OCI-LY1 (cell line): Measurements from ENCODE around the gene KIF16B.

Experiments used
- H2AFZ ChIP-seq: fragments of 200-600 bp; sonication (generic), shearing (Covaris generic); 2 replicates; pipeline ENCODE4 v1.6.0; 2014; ENCODE audit warnings: antibody characterized with exemption, mild to moderate bottlenecking, low read length
- H3F3A ChIP-seq: fragments of 200-600 bp; sonication (generic), shearing (Covaris generic); 2 replicates; pipeline ENCODE4 v1.6.0; 2014; ENCODE audit warnings: mild to moderate bottlenecking, antibody characterized with exemption, low read length, moderate library complexity; ENCODE audit not compliant: insufficient read depth
- H3K27ac ChIP-seq: fragments of 200-600 bp; sonication (generic); 2 replicates; pipeline ENCODE4 v1.5.1; 2014; ENCODE audit warnings: low read length, mixed run types, mild to moderate bottlenecking, low read depth; ENCODE audit not compliant: poor library complexity, severe bottlenecking
- H3K27me3 ChIP-seq: fragments of 200-600 bp; sonication (generic); 2 replicates; pipeline ENCODE4 v1.6.0; 2014; ENCODE audit warnings: antibody characterized with exemption, mild to moderate bottlenecking, low read length, moderate library complexity; ENCODE audit not compliant: insufficient read depth
- H3K36me3 ChIP-seq: fragments of 200-600 bp; sonication (generic); 2 replicates; pipeline ENCODE4 v1.6.1; 2014; ENCODE audit warnings: mild to moderate bottlenecking, antibody characterized with exemption, low read length, moderate library complexity, mixed read lengths; ENCODE audit not compliant: insufficient read depth
- H3K4me1 ChIP-seq: fragments of 200-600 bp; sonication (generic); 2 replicates; pipeline ENCODE4 v1.5.1; 2014; ENCODE audit warnings: mild to moderate bottlenecking, low read length, moderate library complexity; ENCODE audit not compliant: insufficient read depth, severe bottlenecking
- H3K4me2 ChIP-seq: fragments of 200-600 bp; sonication (generic), shearing (Covaris generic); 2 replicates; pipeline ENCODE4 v1.6.1; 2014; ENCODE audit warnings: low read length
- H3K4me3 ChIP-seq: fragments of 200-600 bp; sonication (generic); 2 replicates; pipeline ENCODE4 v1.5.1; 2014; ENCODE audit warnings: low read length, low read depth, mild to moderate bottlenecking, mixed read lengths; ENCODE audit not compliant: poor library complexity, severe bottlenecking
- H3K79me2 ChIP-seq: fragments of 200-600 bp; shearing (Covaris generic); 2 replicates; pipeline ENCODE4 v1.6.1; 2016; ENCODE audit warnings: mixed run types, low read length, mixed read lengths; ENCODE audit not compliant: insufficient read depth
- H3K9ac ChIP-seq: fragments of 200-600 bp; sonication (generic), shearing (Covaris generic); 2 replicates; pipeline ENCODE4 v1.6.1; 2014; ENCODE audit warnings: mild to moderate bottlenecking, low read length, mixed read lengths
- H3K9me2 ChIP-seq: fragments of 200-600 bp; sonication (generic), shearing (Covaris generic); 2 replicates; pipeline ENCODE4 v1.6.1; 2014; ENCODE audit warnings: low read depth, mild to moderate bottlenecking, low read length, mixed read lengths
- H3K9me3 ChIP-seq: fragments of 200-600 bp; shearing (Covaris generic); 2 replicates; pipeline ENCODE4 v1.6.1; 2014; ENCODE audit warnings: low read length, mixed read lengths
- H4K20me1 ChIP-seq: fragments of 200-600 bp; sonication (generic), shearing (Covaris generic); 2 replicates; pipeline ENCODE4 v1.6.0; 2016; ENCODE audit warnings: mild to moderate bottlenecking, low read length; ENCODE audit not compliant: insufficient read depth
- CTCF ChIP-seq: fragments of 200-600 bp; sonication (generic), shearing (Covaris generic); IDR thresholded peaks from 2 replicates; pipeline ENCODE4 v1.5.1; 2017; ENCODE audit warnings: mild to moderate bottlenecking, antibody characterized with exemption, low read length, moderate library complexity, mixed read lengths
- EZH2 ChIP-seq: fragments of 200-600 bp; sonication (generic), shearing (Covaris generic); IDR thresholded peaks from 2 replicates; pipeline ENCODE4 v1.8.0; 2017; ENCODE audit warnings: borderline replicate concordance, mixed run types, mild to moderate bottlenecking, antibody characterized with exemption, low read length, moderate library complexity, mixed read lengths

KIF16B gene

GRCh38 chr20:16287776-16288175 is 285.5 kb downstream of the KIF16B start:
- H3K9me2 ChIP-seq = no peaks in the 10 kb centered on the region
- TF ChIP-seq EZH2 (no peak), CTCF (no peak)
- H4K20me1 ChIP-seq = no peaks in the 10 kb centered on the region
- no peaks in the 10 kb centered on the region for H3K27me3 ChIP-seq
- H3K4me1 ChIP-seq = no peaks in the 10 kb centered on the region
- H2AFZ ChIP-seq = no peak overlapping the region
- H3K79me2 ChIP-seq = no peaks in the 10 kb centered on the region
- no peaks in the 10 kb centered on the region for H3K36me3 ChIP-seq
- no peak overlapping the region for H3K4me2 ChIP-seq
- no peak overlapping the region for H3K9ac ChIP-seq
- H3F3A ChIP-seq = no peaks in the 10 kb centered on the region
- no peak overlapping the region for H3K4me3 ChIP-seq
- H3K27ac ChIP-seq = no peak overlapping the region
- no peaks in the 10 kb centered on the region for H3K9me3 ChIP-seq

DNA sequence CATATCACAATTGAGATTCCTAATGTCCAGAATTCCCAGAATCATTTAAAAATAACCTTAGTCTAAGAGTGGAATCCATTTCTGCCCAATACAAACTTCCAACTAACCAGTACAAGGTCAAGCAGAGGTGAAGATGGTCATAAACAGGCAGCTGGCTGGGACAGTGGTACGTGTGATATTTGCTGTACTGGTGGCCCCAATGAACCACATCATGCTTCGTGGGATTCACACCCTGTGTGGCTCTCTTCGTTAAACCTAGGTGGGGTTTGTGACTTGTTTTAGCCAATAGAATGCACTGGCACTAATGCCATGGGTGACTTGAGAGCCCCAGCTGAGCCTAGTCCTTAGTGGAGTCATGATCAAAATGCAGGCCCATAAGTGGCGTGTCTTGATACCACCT is 286.6 kb downstream of the KIF16B start:
- no peak overlapping the region for H3K4me3 ChIP-seq
- no peaks in the 10 kb centered on the region for H3K9me3 ChIP-seq
- no peaks in the 10 kb centered on the region for H4K20me1 ChIP-seq
- no peak overlapping the region for H3K9ac ChIP-seq
- TF ChIP-seq CTCF = no peak
- no peak for TF ChIP-seq EZH2
- H3K4me2 ChIP-seq = no peak overlapping the region
- no peaks in the 10 kb centered on the region for H3K79me2 ChIP-seq
- no peaks in the 10 kb centered on the region for H3K27me3 ChIP-seq
- no peaks in the 10 kb centered on the region for H3K9me2 ChIP-seq
- no peak overlapping the region for H3K27ac ChIP-seq
- no peak overlapping the region for H2AFZ ChIP-seq
- H3K4me1 ChIP-seq = no peaks in the 10 kb centered on the region
- H3K36me3 ChIP-seq = no peaks in the 10 kb centered on the region
- no peaks in the 10 kb centered on the region for H3F3A ChIP-seq

GRCh38 chr20:16284385-16285100 is 288.7 kb downstream of the KIF16B start:
- no peaks in the 10 kb centered on the region for H3K9me3 ChIP-seq
- no peaks in the 10 kb centered on the region for H3K9me2 ChIP-seq
- H2AFZ ChIP-seq = no peak overlapping the region
- no peak overlapping the region for H3K4me2 ChIP-seq
- no peak overlapping the region for H3K4me3 ChIP-seq
- H3K27ac ChIP-seq = no peak overlapping the region
- no peaks in the 10 kb centered on the region for H3K36me3 ChIP-seq
- no peaks in the 10 kb centered on the region for H3K27me3 ChIP-seq
- no peaks in the 10 kb centered on the region for H3K4me1 ChIP-seq
- no peaks in the 10 kb centered on the region for H4K20me1 ChIP-seq
- TF ChIP-seq EZH2 (no peak), CTCF (no peak)
- no peaks in the 10 kb centered on the region for H3F3A ChIP-seq
- H3K79me2 ChIP-seq = no peaks in the 10 kb centered on the region
- no peak overlapping the region for H3K9ac ChIP-seq
